AG09309 (cell line): ENCODE results near the gene NR0B1.
A peak's percentile ranks its signal among the peaks of the same experiment; 100 is the strongest.

Experiments
- DNase-seq: peaks from one replicate; pipeline ENCODE4 v3.0.0-alpha.2; 2010; ENCODE audit warnings: low read depth
- H3K4me3 ChIP-seq: 2 replicates; pipeline ENCODE4 v1.5.1; 2011; ENCODE audit warnings: mild to moderate bottlenecking, low read depth, low read length, moderate library complexity; ENCODE audit not compliant: control insufficient read depth
- CTCF ChIP-seq: IDR thresholded peaks from 2 replicates; pipeline ENCODE4 v1.5.1; 2011; ENCODE audit warnings: mild to moderate bottlenecking, low read depth, low read length, inconsistent platforms; ENCODE audit not compliant: insufficient read depth, control insufficient read depth; ENCODE audit errors: missing control alignments

The NR0B1 gene

DNA sequence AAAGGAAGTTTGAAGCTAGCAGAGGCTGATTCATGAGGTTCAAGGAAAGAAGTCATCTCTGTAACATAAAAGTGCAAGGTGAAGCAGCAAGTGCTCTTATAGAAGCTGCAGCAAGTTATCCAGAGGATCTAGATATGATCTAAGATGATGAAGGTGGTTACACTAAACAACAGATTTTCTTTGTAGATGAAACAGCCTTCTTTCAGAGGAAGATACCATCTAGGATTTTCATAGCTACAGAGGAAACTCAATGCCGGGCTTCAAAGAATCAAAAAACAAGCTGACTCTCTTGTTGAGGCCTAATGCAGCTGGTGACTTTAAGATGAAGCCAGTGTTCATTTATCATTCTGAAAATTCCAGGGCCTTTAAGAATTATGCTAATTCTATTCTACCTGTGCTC, 28.8 kb downstream of the NR0B1 start:
- DNase-seq = no peak
- no peak overlapping the region for H3K4me3 ChIP-seq
- TF ChIP-seq CTCF = no peak

- DNase-seq = no peak
- no peak overlapping the region for H3K4me3 ChIP-seq
- TF ChIP-seq CTCF = no peak
Observed at GRCh38 chrX:30278365-30278764, 30.8 kb downstream of the NR0B1 start.

- no peak for DNase-seq
- no peak overlapping the region for H3K4me3 ChIP-seq
- peak; percentile 21 for TF ChIP-seq CTCF
Observed at GRCh38 chrX:30275498-30275897, 33.7 kb downstream of the NR0B1 start.

GRCh38 chrX:30270639-30271038, 38.6 kb downstream of the NR0B1 start:
- no peak overlapping the region for H3K4me3 ChIP-seq
- TF ChIP-seq CTCF = no peak
- no peak for DNase-seq

DNA sequence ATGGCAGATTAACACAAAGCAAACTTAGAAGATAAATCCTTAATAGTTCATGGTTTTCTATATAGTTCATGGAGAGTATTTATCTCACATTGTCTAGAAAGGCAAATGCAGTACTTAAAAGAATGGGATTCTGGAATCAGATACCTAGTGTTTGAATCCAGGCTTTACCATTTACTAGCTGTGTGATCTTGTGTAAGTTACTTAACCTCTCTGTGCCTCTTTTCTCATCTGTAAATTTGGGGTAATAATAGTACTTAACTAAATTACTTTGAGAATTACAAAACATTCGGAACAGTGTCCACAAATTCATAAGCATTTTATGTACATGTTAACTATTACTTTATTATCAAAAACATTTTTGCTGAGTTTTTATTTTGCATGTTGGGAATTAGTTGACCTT, 46.4 kb downstream of the NR0B1 start:
- no peak for TF ChIP-seq CTCF
- DNase-seq = no peak
- no peak overlapping the region for H3K4me3 ChIP-seq

DNA sequence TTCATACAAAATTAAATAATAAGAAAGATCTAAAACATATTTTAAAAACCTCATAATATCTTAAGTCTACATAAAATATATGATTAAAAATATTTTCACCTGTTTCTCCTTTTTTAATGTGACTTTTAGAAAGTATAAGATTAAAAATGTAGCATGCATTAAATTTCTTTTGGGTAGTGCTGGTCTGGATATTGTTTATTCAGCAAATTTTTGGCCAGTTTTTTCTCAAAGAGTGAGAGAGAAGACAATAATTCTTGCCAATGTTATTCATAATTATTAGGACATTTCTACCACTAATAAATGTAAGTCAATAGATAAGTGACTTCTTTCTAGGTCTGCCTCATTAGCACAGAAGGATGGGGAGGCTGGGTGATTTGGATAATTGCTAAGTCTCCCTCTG, 48.2 kb downstream of the NR0B1 start:
- no peak overlapping the region for H3K4me3 ChIP-seq
- TF ChIP-seq CTCF = no peak
- DNase-seq = no peak

DNA sequence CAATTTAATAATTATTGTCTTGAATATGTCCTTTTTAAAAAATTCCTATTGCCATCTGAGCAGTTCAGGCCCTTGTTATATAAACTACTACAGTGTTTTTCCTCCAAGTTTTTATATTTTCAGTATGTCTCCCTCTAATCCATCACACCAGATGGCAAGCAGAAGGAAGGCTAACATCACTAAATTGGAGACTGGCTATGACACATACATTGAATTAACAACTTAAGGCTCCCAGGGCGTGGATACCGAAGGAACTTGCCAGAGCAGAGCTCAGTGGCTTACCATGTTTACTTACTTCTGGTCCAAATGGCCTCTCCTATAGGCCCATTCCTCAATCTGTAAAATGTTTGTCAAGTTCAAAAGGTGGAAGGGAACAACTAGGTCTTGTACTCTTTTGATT, 49.3 kb downstream of the NR0B1 start:
- H3K4me3 ChIP-seq = no peak overlapping the region
- no peak for DNase-seq
- no peak for TF ChIP-seq CTCF
